HCT116 (cell line): ENCODE data around the gene CACNA1A. TPM values are rescaled to one million over a fixed set of nuclear protein-coding genes. Genes with fewer than 3 reads are reported as not detected.

Experiments
- ATAC-seq: fragments of 200-7000 bp; cut with Tn5 transposase; 2 replicates; pipeline ENCODE4 v1.9.1; 2020; ENCODE audit warnings: mild to moderate bottlenecking, moderate library complexity
- BruUV-seq: library from RNA; stranded (reverse); fragments of 400-500 nt; replicated peaks from 2 replicates; lab custom pipeline; 2021; lab: Mats Ljungman, UMichigan
- CTCF ChIA-PET: fragments of 300-600 bp; sonication (Branson Sonifier 250); formaldehyde crosslinking; loops from one replicate; lab custom pipeline; 2021; ENCODE audit warnings: antibody characterized with exemption; lab: Charles Lee
- POLR2A ChIA-PET: fragments of 300-600, 350-600 bp; sonication (Branson Sonifier 250); formaldehyde crosslinking; loops from one replicate; lab custom pipeline; 2021; ENCODE audit warnings: antibody characterized with exemption; lab: Charles Lee
- RAD21 ChIA-PET, 2 experiments: fragments of 300-600 bp; sonication (Branson Sonifier 250); formaldehyde crosslinking; loops; one replicate each; lab custom pipeline; 2023; ENCODE audit warnings: low total read pairs in 2 of 2; ENCODE audit not compliant: uncharacterized antibody in 2 of 2, unreplicated experiment in 2 of 2, low non-redundant PET in 1 of 2; lab: Charles Lee
- DNase-seq: peaks from one replicate; pipeline ENCODE4 v3.0.0-alpha.2; 2010; ENCODE audit warnings: low read depth, low spot score
- H2AFZ ChIP-seq: fragments of 200-600 bp; shearing (Covaris generic), sonication (generic); 2 replicates; pipeline ENCODE4 v1.6.1; 2017; ENCODE audit warnings: low read depth, mixed run types, mixed read lengths, antibody characterized with exemption, low read length; ENCODE audit not compliant: poor library complexity, severe bottlenecking
- H3K27ac ChIP-seq: 2 replicates; pipeline ENCODE4 v1.5.1; 2012; ENCODE audit warnings: low read depth, low read length
- H3K27me3 ChIP-seq: fragments of 200-600 bp; sonication (generic); 2 replicates; pipeline ENCODE4 v1.6.1; 2016; ENCODE audit warnings: mixed run types, low read length, mixed read lengths; ENCODE audit not compliant: insufficient read depth
- H3K36me3 ChIP-seq, 2 experiments: fragments of 200-500 bp in 1 of 2; fragments of 200-600 bp in 1 of 2; sonication (Bioruptor generic) in 1 of 2; sonication (generic) in 1 of 2; 2 replicates each; pipeline versions ENCODE4 v1.5.1 to v1.6.1; 2014 to 2016; ENCODE audit warnings: low read length in 2 of 2, inconsistent platforms in 1 of 2, mixed read lengths in 1 of 2, mixed run types in 1 of 2; ENCODE audit not compliant: insufficient read depth in 2 of 2, control insufficient read depth in 1 of 2
- H3K4me1 ChIP-seq, 2 experiments: fragments of 200-600 bp in 1 of 2; sonication (generic) in 1 of 2; 2 replicates each; pipeline versions ENCODE4 v1.5.1 to v1.6.1; 2012 to 2017; ENCODE audit warnings: low read length in 2 of 2, inconsistent platforms in 1 of 2, mild to moderate bottlenecking in 1 of 2, mixed read lengths in 1 of 2, mixed run types in 1 of 2, moderate library complexity in 1 of 2; ENCODE audit not compliant: insufficient read depth in 2 of 2, control insufficient read depth in 1 of 2
- H3K4me2 ChIP-seq: fragments of 200-600 bp; sonication (generic); 2 replicates; pipeline ENCODE4 v1.6.1; 2017; ENCODE audit warnings: mixed run types, low read length, mixed read lengths
- H3K4me3 ChIP-seq, 2 experiments: fragments of 200-600 bp in 1 of 2; sonication (generic) in 1 of 2; replicated peaks in 1 of 2; 2 replicates each; pipeline ENCODE4 v1.5.1; 2011 to 2016; ENCODE audit warnings: low read length in 2 of 2, control low read depth in 1 of 2, low read depth in 1 of 2, mild to moderate bottlenecking in 1 of 2, mixed read lengths in 1 of 2, mixed run types in 1 of 2
- H3K79me2 ChIP-seq: fragments of 200-600 bp; sonication (generic); 2 replicates; pipeline ENCODE4 v1.6.1; 2017; ENCODE audit warnings: mild to moderate bottlenecking, mixed run types, low read length, moderate library complexity, mixed read lengths; ENCODE audit not compliant: insufficient read depth
- H3K9ac ChIP-seq: fragments of 200-600 bp; sonication (generic); 2 replicates; pipeline ENCODE4 v1.6.1; 2016; ENCODE audit warnings: low read length, mixed read lengths
- H3K9me2 ChIP-seq: fragments of 200-600 bp; sonication (generic), shearing (Covaris generic); 2 replicates; pipeline ENCODE4 v1.6.1; 2017; ENCODE audit warnings: mixed run types, mild to moderate bottlenecking, moderate library complexity; ENCODE audit not compliant: insufficient read depth
- H3K9me3 ChIP-seq, 2 experiments: fragments of 200-500 bp in 1 of 2; fragments of 200-600 bp in 1 of 2; sonication (Bioruptor generic) in 1 of 2; sonication (generic) in 1 of 2; 2 replicates each; pipeline ENCODE4 v1.6.1; 2014 to 2017; ENCODE audit warnings: low read length in 2 of 2, mixed read lengths in 2 of 2, inconsistent platforms in 1 of 2, low read depth in 1 of 2, mild to moderate bottlenecking in 1 of 2, mixed run types in 1 of 2, moderate library complexity in 1 of 2; ENCODE audit not compliant: control insufficient read depth in 1 of 2, insufficient read depth in 1 of 2
- H4K20me1 ChIP-seq: fragments of 200-600 bp; sonication (generic), shearing (Covaris generic); 2 replicates; pipeline ENCODE4 v1.6.1; 2017; ENCODE audit warnings: mixed run types, mild to moderate bottlenecking, moderate library complexity; ENCODE audit not compliant: insufficient read depth
- CEBPB ChIP-seq: IDR thresholded peaks from 2 replicates; pipeline ENCODE4 v1.6.1; 2012; ENCODE audit warnings: low read depth
- CTCF ChIP-seq, 3 experiments: fragments of 200-600 bp in 1 of 3; sonication (generic) in 1 of 3; IDR thresholded peaks in 2 of 3; conservative IDR thresholded peaks in 1 of 3; 2 replicates each; pipeline ENCODE4 v1.5.1; 2012 to 2017; ENCODE audit warnings: low read depth in 2 of 3, low read length in 2 of 3, antibody characterized with exemption in 1 of 3, borderline replicate concordance in 1 of 3, control low read depth in 1 of 3, mild to moderate bottlenecking in 1 of 3, mixed read lengths in 1 of 3, mixed run types in 1 of 3, moderate library complexity in 1 of 3; ENCODE audit not compliant: insufficient read depth in 1 of 3
- ELF1 ChIP-seq: IDR thresholded peaks from 2 replicates; pipeline ENCODE4 v1.6.1; 2012; ENCODE audit warnings: low read depth, borderline replicate concordance
- EZH2 ChIP-seq: fragments of 200-600 bp; sonication (generic); IDR thresholded peaks from 2 replicates; pipeline ENCODE4 v1.6.1; 2017; ENCODE audit warnings: antibody characterized with exemption, mixed run types
- JUND ChIP-seq: IDR thresholded peaks from 2 replicates; pipeline ENCODE4 v1.6.1; 2012
- POLR2A ChIP-seq: IDR thresholded peaks from 2 replicates; pipeline ENCODE4 v1.7.0; 2011; ENCODE audit warnings: borderline replicate concordance; ENCODE audit not compliant: insufficient read depth, insufficient read length; ENCODE audit errors: extremely low read depth
- POLR2AphosphoS5 ChIP-seq: IDR thresholded peaks from 2 replicates; pipeline ENCODE4 v1.6.1; 2011; ENCODE audit warnings: mild to moderate bottlenecking, low read depth, low read length, moderate library complexity
- RAD21 ChIP-seq: IDR thresholded peaks from 2 replicates; pipeline ENCODE4 v1.6.1; 2012; ENCODE audit warnings: low read depth, mild to moderate bottlenecking
- SIN3A ChIP-seq: IDR thresholded peaks from 2 replicates; pipeline ENCODE4 v1.6.1; 2012; ENCODE audit warnings: low read depth
- SRF ChIP-seq: IDR thresholded peaks from 2 replicates; pipeline ENCODE4 v1.6.1; 2012; ENCODE audit warnings: low read depth
- YY1 ChIP-seq: IDR thresholded peaks from 2 replicates; pipeline ENCODE4 v1.6.1; 2011; ENCODE audit warnings: low read length, low read depth, moderate library complexity, mild to moderate bottlenecking; ENCODE audit not compliant: insufficient replicate concordance; ENCODE audit errors: extremely low read depth
- ZFX ChIP-seq: fragments of 450-650 bp; IDR thresholded peaks from 2 replicates; pipeline ENCODE4 v1.6.1; 2017
- intact Hi-C: fragments of 100-400 bp; cut with micrococcal nuclease; formaldehyde crosslinking; loops from 2 replicates; pipeline ENCODE4 v1.10.0; 2022
- total RNA-seq: library from RNA; stranded (reverse); gene quantifications from one replicate; pipeline ENCODE4 v1.2.1, GENCODE V29; 2021; ENCODE audit not compliant: unreplicated experiment
- TF ChIP-seq, protein P1 (sequence below): IDR thresholded peaks from 2 replicates; pipeline ENCODE4 v1.6.1; 2012; ENCODE audit warnings: low read depth

CACNA1A gene
- total RNA-seq, 1 experiment from 2014 or later = 7.5 TPM

GRCh38 chr19:13548131-13548530 lies 41.9 kb upstream of the CACNA1A start:
- RAD21 ChIA-PET = interaction anchor here in 1 of 2 experiments (0.6 kb wide), 1 partner anchor 962 kb away, joined by 3 read pairs; no protein-coding TSS in a partner anchor
- TF ChIP-seq SIN3A (no peak), EZH2 (no peak), POLR2AphosphoS5 (no peak), RAD21 (no peak), YY1 (no peak), SRF (no peak), CEBPB (no peak), ELF1 (no peak), JUND (no peak), POLR2A (no peak), CTCF (IDR thresholded peaks at IDR 0.05 in 2 of 3, conservative IDR thresholded peaks at IDR 0.05 in 1 of 3; ENCODE audit: borderline replicate concordance in 1 of 3, insufficient read depth in 1 of 3, low read depth in 2 of 3, low read length in 2 of 3) (no peak), ZFX (no peak)
- TF ChIP-seq, protein P1, sequence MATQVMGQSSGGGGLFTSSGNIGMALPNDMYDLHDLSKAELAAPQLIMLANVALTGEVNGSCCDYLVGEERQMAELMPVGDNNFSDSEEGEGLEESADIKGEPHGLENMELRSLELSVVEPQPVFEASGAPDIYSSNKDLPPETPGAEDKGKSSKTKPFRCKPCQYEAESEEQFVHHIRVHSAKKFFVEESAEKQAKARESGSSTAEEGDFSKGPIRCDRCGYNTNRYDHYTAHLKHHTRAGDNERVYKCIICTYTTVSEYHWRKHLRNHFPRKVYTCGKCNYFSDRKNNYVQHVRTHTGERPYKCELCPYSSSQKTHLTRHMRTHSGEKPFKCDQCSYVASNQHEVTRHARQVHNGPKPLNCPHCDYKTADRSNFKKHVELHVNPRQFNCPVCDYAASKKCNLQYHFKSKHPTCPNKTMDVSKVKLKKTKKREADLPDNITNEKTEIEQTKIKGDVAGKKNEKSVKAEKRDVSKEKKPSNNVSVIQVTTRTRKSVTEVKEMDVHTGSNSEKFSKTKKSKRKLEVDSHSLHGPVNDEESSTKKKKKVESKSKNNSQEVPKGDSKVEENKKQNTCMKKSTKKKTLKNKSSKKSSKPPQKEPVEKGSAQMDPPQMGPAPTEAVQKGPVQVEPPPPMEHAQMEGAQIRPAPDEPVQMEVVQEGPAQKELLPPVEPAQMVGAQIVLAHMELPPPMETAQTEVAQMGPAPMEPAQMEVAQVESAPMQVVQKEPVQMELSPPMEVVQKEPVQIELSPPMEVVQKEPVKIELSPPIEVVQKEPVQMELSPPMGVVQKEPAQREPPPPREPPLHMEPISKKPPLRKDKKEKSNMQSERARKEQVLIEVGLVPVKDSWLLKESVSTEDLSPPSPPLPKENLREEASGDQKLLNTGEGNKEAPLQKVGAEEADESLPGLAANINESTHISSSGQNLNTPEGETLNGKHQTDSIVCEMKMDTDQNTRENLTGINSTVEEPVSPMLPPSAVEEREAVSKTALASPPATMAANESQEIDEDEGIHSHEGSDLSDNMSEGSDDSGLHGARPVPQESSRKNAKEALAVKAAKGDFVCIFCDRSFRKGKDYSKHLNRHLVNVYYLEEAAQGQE = no peak
- ATAC-seq (no peak), DNase-seq (no peak)
- intact Hi-C loops = no loop called here
- Histone ChIP-seq H3K9ac (no peak overlapping the region), H2AFZ (no peak overlapping the region), H3K4me2 (no peak overlapping the region), H3K27ac (no peak overlapping the region), H3K4me1 (no peaks in the 10 kb centered on the region), H3K79me2 (no peaks in the 10 kb centered on the region), H4K20me1 (no peaks in the 10 kb centered on the region), H3K9me2 (no peaks in the 10 kb centered on the region), H3K36me3 (no peaks in the 10 kb centered on the region), H3K9me3 (peaks cover 0 to 7% of the 10 kb centered on the region in 2 experiments; a peak in 2 of 4 replicates), H3K27me3 (peaks cover 21% of the 10 kb centered on the region), H3K4me3 (no peak overlapping the region)
- POLR2A ChIA-PET = no interaction called here
- CTCF ChIA-PET = no interaction called here
- no TSS peak for BruUV-seq
